Activated naive CD8-positive, alpha-beta T cell treated with anti-CD3 and anti-CD28 coated beads for 36 hours (primary cell): ENCODE results near the gene POU4F1. TPM values are rescaled to one million over a fixed set of nuclear protein-coding genes. Genes with fewer than 3 reads are reported as not detected.
A peak's percentile ranks its signal among the peaks of the same experiment; 100 is the strongest.

Experiments
- DNase-seq: peaks from one replicate; pipeline ENCODE4 v3.0.0; 2021
- H3K27ac Mint-ChIP-seq: one replicate; pipeline ENCODE4 v1.8.0; 2022; ENCODE audit warnings: mild to moderate bottlenecking, moderate library complexity, mixed read lengths
- H3K27me3 Mint-ChIP-seq: one replicate; pipeline ENCODE4 v1.8.0; 2022; ENCODE audit warnings: mild to moderate bottlenecking, mixed read lengths
- H3K36me3 Mint-ChIP-seq: one replicate; pipeline ENCODE4 v1.8.0; 2021; ENCODE audit warnings: mild to moderate bottlenecking, mixed read lengths
- H3K4me1 Mint-ChIP-seq: one replicate; pipeline ENCODE4 v1.8.0; 2021; ENCODE audit warnings: mixed read lengths
- H3K4me3 Mint-ChIP-seq: one replicate; pipeline ENCODE4 v1.8.0; 2022; ENCODE audit warnings: mild to moderate bottlenecking, moderate library complexity, mixed read lengths
- H3K9me3 Mint-ChIP-seq: one replicate; pipeline ENCODE4 v1.8.0; 2022; ENCODE audit warnings: mixed read lengths
- total RNA-seq, 2 experiments: library from RNA; stranded (reverse); gene quantifications; one replicate each; pipeline ENCODE4 v1.2.3, GENCODE V29; 2021

Gene POU4F1
- total RNA-seq, 2 experiments from 2014 or later: 0.08 TPM

GRCh38 chr13:78610381-78610883, 7.1 kb upstream of the POU4F1 start:
- DNase-seq: no peak
- Mint-ChIP-seq H3K9me3 (peaks cover 1% of the 10 kb centered on the region), H3K4me3 (no peak overlapping the region), H3K27ac (no peak overlapping the region), H3K36me3 (peaks cover 18% of the 10 kb centered on the region), H3K4me1 (peaks cover 27% of the 10 kb centered on the region), H3K27me3 (peaks cover 72% of the 10 kb centered on the region)

GRCh38 chr13:78609464-78610205, 6.3 kb upstream of the POU4F1 start:
- peaks cover 10% of the 10 kb centered on the region for H3K36me3 Mint-ChIP-seq
- H3K27me3 Mint-ChIP-seq: peaks cover 79% of the 10 kb centered on the region
- peaks cover 27% of the 10 kb centered on the region for H3K4me1 Mint-ChIP-seq
- H3K27ac Mint-ChIP-seq: no peak overlapping the region
- H3K4me3 Mint-ChIP-seq: peak overlapping the region; percentile 68
- peaks cover 1% of the 10 kb centered on the region for H3K9me3 Mint-ChIP-seq
- no peak for DNase-seq

GRCh38 chr13:78608688-78609463, 5.5 kb upstream of the POU4F1 start:
- peaks cover 6% of the 10 kb centered on the region for H3K36me3 Mint-ChIP-seq
- no peak for DNase-seq
- peak overlapping the region; percentile 68 for H3K4me3 Mint-ChIP-seq
- peaks cover 87% of the 10 kb centered on the region for H3K27me3 Mint-ChIP-seq
- no peak overlapping the region for H3K27ac Mint-ChIP-seq
- H3K4me1 Mint-ChIP-seq: peaks cover 32% of the 10 kb centered on the region
- H3K9me3 Mint-ChIP-seq: no peaks in the 10 kb centered on the region

GRCh38 chr13:78608252-78608687, 4.9 kb upstream of the POU4F1 start:
- Mint-ChIP-seq H3K27me3 (peaks cover 93% of the 10 kb centered on the region), H3K36me3 (peaks cover 2% of the 10 kb centered on the region), H3K4me3 (peak overlapping the region; percentile 16), H3K4me1 (peaks cover 36% of the 10 kb centered on the region), H3K9me3 (no peaks in the 10 kb centered on the region), H3K27ac (no peak overlapping the region)
- DNase-seq: no peak

GRCh38 chr13:78607409-78608251, 4.3 kb upstream of the POU4F1 start:
- Mint-ChIP-seq H3K36me3 (peaks cover 2% of the 10 kb centered on the region), H3K9me3 (no peaks in the 10 kb centered on the region), H3K4me1 (peaks cover 38% of the 10 kb centered on the region), H3K4me3 (no peak overlapping the region), H3K27ac (no peak overlapping the region), H3K27me3 (peaks cover 97% of the 10 kb centered on the region)
- no peak for DNase-seq

GRCh38 chr13:78606471-78607408, 3.4 kb upstream of the POU4F1 start:
- Mint-ChIP-seq H3K27ac (no peak overlapping the region), H3K4me3 (no peak overlapping the region), H3K9me3 (no peaks in the 10 kb centered on the region), H3K36me3 (peaks cover 2% of the 10 kb centered on the region), H3K27me3 (peaks cover 94% of the 10 kb centered on the region), H3K4me1 (peaks cover 41% of the 10 kb centered on the region)
- DNase-seq: no peak

GRCh38 chr13:78604782-78605611, 1.6 kb upstream of the POU4F1 start:
- DNase-seq: no peak
- Mint-ChIP-seq H3K4me3 (no peak overlapping the region), H3K27ac (no peak overlapping the region), H3K9me3 (no peaks in the 10 kb centered on the region), H3K27me3 (peaks cover 93% of the 10 kb centered on the region), H3K4me1 (peaks cover 41% of the 10 kb centered on the region), H3K36me3 (no peaks in the 10 kb centered on the region)

GRCh38 chr13:78602561-78603239, 652 bp downstream of the POU4F1 start:
- DNase-seq: no peak
- Mint-ChIP-seq H3K36me3 (no peaks in the 10 kb centered on the region), H3K27me3 (peaks cover 91% of the 10 kb centered on the region), H3K4me1 (peaks cover 30% of the 10 kb centered on the region), H3K4me3 (peak overlapping the region; percentile 76), H3K27ac (peak overlapping the region; percentile 49), H3K9me3 (no peaks in the 10 kb centered on the region)

GRCh38 chr13:78601874-78602560, 1.3 kb downstream of the POU4F1 start:
- Mint-ChIP-seq H3K4me3 (peak overlapping the region; percentile 76), H3K9me3 (peaks cover 1% of the 10 kb centered on the region), H3K4me1 (peaks cover 28% of the 10 kb centered on the region), H3K27ac (no peak overlapping the region), H3K27me3 (peaks cover 91% of the 10 kb centered on the region), H3K36me3 (no peaks in the 10 kb centered on the region)
- DNase-seq: no peak

GRCh38 chr13:78601124-78601873, 2.1 kb downstream of the POU4F1 start:
- H3K4me1 Mint-ChIP-seq: peaks cover 25% of the 10 kb centered on the region
- no peak for DNase-seq

GRCh38 chr13:78600280-78600883, 3.0 kb downstream of the POU4F1 start:
- Mint-ChIP-seq H3K36me3 (no peaks in the 10 kb centered on the region), H3K27ac (no peak overlapping the region), H3K4me1 (peaks cover 23% of the 10 kb centered on the region), H3K9me3 (peaks cover 1% of the 10 kb centered on the region), H3K27me3 (peaks cover 90% of the 10 kb centered on the region), H3K4me3 (no peak overlapping the region)
- DNase-seq: no peak

More at GRCh38 chr13:78601124-78601873, 2.1 kb downstream of the POU4F1 start:
- Mint-ChIP-seq H3K27me3 (peaks cover 91% of the 10 kb centered on the region), H3K9me3 (peaks cover 1% of the 10 kb centered on the region), H3K4me3 (peak overlapping the region; percentile 34), H3K36me3 (no peaks in the 10 kb centered on the region), H3K27ac (no peak overlapping the region)
